ENCODE data around the gene CTBP2. TPM values are rescaled to one million over a fixed set of nuclear protein-coding genes. Genes with fewer than 3 reads are reported as not detected.
A peak's percentile ranks its signal among the peaks of the same experiment; 100 is the strongest.

The CTBP2 gene
- total RNA-seq, 1 experiment from 2014 or later, result 191 TPM

DNA sequence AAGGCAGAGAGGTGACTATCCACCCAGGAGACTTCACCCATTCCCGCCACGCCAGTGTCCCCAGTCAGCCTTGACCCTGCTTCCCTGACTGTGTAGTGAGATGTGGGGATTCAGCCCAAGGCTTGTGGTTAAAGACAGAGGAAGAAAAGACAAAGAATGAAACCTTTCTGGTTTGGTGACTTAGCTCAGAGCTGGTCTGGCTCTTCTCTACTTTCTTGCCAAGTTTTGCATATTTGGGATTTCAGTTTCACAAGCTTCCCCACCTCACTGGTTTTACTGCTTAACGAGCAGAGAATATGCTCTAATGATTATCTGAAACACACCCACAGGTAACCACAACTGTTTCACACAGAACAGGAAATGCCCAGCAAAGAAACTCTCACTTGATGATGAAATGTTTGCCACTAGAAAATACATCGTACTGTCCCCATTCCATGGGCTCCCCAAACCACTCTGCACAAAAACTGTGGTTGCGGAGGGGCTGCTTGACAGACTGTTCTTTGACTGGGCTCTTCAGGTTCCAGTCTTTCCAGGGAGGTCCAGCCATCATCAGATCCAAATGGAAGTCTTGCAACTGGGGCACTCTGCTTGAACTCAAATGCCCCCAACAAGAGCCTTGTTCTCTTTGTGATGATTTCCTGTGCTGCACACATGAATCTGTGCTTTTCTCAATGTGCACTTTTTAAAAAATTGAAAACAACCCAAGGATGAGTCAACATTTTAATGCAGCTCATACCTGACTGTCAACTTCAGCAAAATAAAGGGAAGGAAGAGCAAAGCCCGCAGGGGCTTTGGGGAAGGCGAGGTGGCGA, 95.5 kb downstream of the CTBP2 start (continued):
- TF ChIP-seq, protein P1, sequence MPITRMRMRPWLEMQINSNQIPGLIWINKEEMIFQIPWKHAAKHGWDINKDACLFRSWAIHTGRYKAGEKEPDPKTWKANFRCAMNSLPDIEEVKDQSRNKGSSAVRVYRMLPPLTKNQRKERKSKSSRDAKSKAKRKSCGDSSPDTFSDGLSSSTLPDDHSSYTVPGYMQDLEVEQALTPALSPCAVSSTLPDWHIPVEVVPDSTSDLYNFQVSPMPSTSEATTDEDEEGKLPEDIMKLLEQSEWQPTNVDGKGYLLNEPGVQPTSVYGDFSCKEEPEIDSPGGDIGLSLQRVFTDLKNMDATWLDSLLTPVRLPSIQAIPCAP (CRISPR knock-in tag; IDR thresholded peaks at IDR 0.05), result no peak
- TF ChIP-seq TEAD1 (CRISPR knock-in tag; IDR thresholded peaks at IDR 0.05), result no peak
- no peak for TF ChIP-seq GTF2I (CRISPR knock-in tag; conservative IDR thresholded peaks at IDR 0.05)

DNA sequence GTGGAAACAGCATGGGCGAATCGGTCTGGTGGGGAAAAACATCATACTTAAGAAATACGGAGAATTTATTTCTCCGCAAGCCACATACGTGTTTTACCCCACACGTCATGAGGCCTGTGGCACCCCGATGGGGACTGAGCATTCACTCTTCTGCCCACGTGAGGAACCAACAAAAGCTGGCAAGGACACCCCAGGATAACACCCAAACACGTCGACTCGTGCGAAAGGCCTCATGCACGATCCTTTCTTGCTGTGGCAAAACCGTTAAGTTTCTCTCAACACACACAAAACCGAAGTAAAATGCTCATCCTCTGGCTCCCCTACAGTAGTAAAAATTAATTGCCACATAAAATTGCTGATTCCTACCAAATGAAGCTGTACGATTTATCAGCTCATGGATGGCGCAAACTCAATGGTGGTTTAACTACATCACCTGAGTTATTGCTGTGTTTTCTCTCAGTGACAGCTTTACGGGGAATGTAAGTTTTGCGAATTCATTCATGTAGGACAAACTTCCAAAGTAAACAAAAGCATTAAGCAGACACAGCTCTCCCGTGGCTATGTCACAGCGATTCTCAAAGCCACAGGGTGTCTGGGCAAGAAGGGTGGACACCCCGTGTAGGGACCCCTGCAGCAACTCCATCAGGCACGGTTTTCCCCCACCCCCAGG, 97.0 kb downstream of the CTBP2 start:
- ATAC-seq, result no peak
- Mint-ChIP-seq H3K36me3 (peaks cover 19% of the 10 kb centered on the region), H3K4me3 (no peak overlapping the region), H3K27ac (peak overlapping the region; percentile 97), H3K27me3 (ENCODE audit: low read depth) (no peaks in the 10 kb centered on the region), H3K4me1 (peaks cover 93% of the 10 kb centered on the region), H3K9me3 (no peaks in the 10 kb centered on the region)
- TF ChIP-seq ZNF219 (CRISPR knock-in tag; IDR thresholded peaks at IDR 0.05; ENCODE audit: borderline replicate concordance) (no peak), FOXJ3 (CRISPR knock-in tag; IDR thresholded peaks at IDR 0.05; ENCODE audit: borderline replicate concordance) (no peak), ZNF232 (CRISPR knock-in tag; IDR thresholded peaks at IDR 0.05) (no peak), JAZF1 (CRISPR knock-in tag; IDR thresholded peaks at IDR 0.05) (no peak), GABPB1 (CRISPR knock-in tag; IDR thresholded peaks at IDR 0.05) (no peak), GTF2I (CRISPR knock-in tag; conservative IDR thresholded peaks at IDR 0.05) (no peak), RELA (CRISPR knock-in tag; IDR thresholded peaks at IDR 0.05; ENCODE audit: borderline replicate concordance) (no peak)
- TF ChIP-seq, protein P2, sequence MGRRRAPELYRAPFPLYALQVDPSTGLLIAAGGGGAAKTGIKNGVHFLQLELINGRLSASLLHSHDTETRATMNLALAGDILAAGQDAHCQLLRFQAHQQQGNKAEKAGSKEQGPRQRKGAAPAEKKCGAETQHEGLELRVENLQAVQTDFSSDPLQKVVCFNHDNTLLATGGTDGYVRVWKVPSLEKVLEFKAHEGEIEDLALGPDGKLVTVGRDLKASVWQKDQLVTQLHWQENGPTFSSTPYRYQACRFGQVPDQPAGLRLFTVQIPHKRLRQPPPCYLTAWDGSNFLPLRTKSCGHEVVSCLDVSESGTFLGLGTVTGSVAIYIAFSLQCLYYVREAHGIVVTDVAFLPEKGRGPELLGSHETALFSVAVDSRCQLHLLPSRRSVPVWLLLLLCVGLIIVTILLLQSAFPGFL (CRISPR knock-in tag; IDR thresholded peaks at IDR 0.05; ENCODE audit: borderline replicate concordance), result no peak
- TF ChIP-seq, protein P3, sequence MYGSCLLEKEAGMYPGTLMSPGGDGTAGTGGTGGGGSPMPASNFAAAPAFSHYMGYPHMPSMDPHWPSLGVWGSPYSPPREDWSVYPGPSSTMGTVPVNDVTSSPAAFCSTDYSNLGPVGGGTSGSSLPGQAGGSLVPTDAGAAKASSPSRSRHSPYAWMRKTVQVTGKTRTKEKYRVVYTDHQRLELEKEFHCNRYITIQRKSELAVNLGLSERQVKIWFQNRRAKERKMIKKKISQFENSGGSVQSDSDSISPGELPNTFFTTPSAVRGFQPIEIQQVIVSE (CRISPR knock-in tag; IDR thresholded peaks at IDR 0.05; ENCODE audit: borderline replicate concordance), result no peak
- TF ChIP-seq, protein P4, sequence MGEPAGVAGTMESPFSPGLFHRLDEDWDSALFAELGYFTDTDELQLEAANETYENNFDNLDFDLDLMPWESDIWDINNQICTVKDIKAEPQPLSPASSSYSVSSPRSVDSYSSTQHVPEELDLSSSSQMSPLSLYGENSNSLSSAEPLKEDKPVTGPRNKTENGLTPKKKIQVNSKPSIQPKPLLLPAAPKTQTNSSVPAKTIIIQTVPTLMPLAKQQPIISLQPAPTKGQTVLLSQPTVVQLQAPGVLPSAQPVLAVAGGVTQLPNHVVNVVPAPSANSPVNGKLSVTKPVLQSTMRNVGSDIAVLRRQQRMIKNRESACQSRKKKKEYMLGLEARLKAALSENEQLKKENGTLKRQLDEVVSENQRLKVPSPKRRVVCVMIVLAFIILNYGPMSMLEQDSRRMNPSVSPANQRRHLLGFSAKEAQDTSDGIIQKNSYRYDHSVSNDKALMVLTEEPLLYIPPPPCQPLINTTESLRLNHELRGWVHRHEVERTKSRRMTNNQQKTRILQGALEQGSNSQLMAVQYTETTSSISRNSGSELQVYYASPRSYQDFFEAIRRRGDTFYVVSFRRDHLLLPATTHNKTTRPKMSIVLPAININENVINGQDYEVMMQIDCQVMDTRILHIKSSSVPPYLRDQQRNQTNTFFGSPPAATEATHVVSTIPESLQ (CRISPR knock-in tag; IDR thresholded peaks at IDR 0.05), result no peak
- TF ChIP-seq, protein P5, sequence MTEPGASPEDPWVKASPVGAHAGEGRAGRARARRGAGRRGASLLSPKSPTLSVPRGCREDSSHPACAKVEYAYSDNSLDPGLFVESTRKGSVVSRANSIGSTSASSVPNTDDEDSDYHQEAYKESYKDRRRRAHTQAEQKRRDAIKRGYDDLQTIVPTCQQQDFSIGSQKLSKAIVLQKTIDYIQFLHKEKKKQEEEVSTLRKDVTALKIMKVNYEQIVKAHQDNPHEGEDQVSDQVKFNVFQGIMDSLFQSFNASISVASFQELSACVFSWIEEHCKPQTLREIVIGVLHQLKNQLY (CRISPR knock-in tag; IDR thresholded peaks at IDR 0.05), result no peak
- TF ChIP-seq, protein P6, sequence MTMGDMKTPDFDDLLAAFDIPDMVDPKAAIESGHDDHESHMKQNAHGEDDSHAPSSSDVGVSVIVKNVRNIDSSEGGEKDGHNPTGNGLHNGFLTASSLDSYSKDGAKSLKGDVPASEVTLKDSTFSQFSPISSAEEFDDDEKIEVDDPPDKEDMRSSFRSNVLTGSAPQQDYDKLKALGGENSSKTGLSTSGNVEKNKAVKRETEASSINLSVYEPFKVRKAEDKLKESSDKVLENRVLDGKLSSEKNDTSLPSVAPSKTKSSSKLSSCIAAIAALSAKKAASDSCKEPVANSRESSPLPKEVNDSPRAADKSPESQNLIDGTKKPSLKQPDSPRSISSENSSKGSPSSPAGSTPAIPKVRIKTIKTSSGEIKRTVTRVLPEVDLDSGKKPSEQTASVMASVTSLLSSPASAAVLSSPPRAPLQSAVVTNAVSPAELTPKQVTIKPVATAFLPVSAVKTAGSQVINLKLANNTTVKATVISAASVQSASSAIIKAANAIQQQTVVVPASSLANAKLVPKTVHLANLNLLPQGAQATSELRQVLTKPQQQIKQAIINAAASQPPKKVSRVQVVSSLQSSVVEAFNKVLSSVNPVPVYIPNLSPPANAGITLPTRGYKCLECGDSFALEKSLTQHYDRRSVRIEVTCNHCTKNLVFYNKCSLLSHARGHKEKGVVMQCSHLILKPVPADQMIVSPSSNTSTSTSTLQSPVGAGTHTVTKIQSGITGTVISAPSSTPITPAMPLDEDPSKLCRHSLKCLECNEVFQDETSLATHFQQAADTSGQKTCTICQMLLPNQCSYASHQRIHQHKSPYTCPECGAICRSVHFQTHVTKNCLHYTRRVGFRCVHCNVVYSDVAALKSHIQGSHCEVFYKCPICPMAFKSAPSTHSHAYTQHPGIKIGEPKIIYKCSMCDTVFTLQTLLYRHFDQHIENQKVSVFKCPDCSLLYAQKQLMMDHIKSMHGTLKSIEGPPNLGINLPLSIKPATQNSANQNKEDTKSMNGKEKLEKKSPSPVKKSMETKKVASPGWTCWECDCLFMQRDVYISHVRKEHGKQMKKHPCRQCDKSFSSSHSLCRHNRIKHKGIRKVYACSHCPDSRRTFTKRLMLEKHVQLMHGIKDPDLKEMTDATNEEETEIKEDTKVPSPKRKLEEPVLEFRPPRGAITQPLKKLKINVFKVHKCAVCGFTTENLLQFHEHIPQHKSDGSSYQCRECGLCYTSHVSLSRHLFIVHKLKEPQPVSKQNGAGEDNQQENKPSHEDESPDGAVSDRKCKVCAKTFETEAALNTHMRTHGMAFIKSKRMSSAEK (CRISPR knock-in tag; IDR thresholded peaks at IDR 0.05; ENCODE audit: borderline replicate concordance), result no peak
- CTCF ChIA-PET, result interaction anchor here (1.0 to 5.2 kb wide), 4 partner anchors 9 to 71 kb away, joined by 3 to 74 read pairs (median 4); no protein-coding TSS in a partner anchor
- DNase-seq (ENCODE audit: low spot score), result no peak
- POLR2A ChIA-PET, result interaction anchor here (1.2 kb wide), 1 partner anchor 92 kb away, joined by 3 read pairs; no protein-coding TSS in a partner anchor

All from WTC11 (cell line).